ENCODE results near the gene DPAGT1. TPM values are rescaled to one million over a fixed set of nuclear protein-coding genes. Genes with fewer than 3 reads are reported as not detected.

DPAGT1 gene
- total and polyA plus RNA-seq, 2 of the 8 experiments (the other 6 are each of a cell fraction or from before 2014, with no cell fraction given): 59.8 to 236 TPM

DNA sequence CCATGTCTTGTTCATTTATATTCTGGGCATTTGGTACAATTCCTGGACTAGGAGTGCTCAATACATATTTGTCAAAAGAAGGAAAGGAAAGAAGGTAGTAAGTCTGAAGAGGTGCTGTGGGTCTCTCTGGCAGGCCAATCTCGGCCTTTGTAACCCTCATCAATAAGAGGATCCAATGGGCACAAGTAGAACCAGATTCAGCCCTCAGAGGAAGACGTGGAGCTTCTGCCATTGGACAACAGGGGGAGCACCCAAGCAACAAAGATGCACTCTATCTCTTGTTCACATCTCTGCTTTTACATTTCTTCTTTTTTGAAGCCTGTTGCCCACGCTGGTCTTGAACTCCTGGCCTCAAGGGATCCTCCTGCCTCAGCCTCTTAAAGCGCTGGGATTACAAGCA is 36.3 kb downstream of the DPAGT1 start:
- H3K4me2 ChIP-seq (ENCODE audit: insufficient read depth in 1 of 2, low read depth in 2 of 2, low read length in 2 of 2): no peak overlapping the region
- no peaks in the 10 kb centered on the region for H3K27me3 ChIP-seq (replicated peaks in 1 of 4; ENCODE audit: control insufficient read depth in 3 of 4, extremely low read depth in 1 of 4, insufficient read depth in 3 of 4, low read length in 3 of 4)
- no peak overlapping the region for H2BK12ac ChIP-seq (ENCODE audit: low read depth, low read length)
- peak; percentile 36 to 46 for TF ChIP-seq RAD21 (IDR thresholded peaks at IDR 0.05 in 1 of 2, conservative IDR thresholded peaks at IDR 0.05 in 1 of 2; ENCODE audit: low read depth in 2 of 2, low read length in 2 of 2)
- TF ChIP-seq, protein P1, sequence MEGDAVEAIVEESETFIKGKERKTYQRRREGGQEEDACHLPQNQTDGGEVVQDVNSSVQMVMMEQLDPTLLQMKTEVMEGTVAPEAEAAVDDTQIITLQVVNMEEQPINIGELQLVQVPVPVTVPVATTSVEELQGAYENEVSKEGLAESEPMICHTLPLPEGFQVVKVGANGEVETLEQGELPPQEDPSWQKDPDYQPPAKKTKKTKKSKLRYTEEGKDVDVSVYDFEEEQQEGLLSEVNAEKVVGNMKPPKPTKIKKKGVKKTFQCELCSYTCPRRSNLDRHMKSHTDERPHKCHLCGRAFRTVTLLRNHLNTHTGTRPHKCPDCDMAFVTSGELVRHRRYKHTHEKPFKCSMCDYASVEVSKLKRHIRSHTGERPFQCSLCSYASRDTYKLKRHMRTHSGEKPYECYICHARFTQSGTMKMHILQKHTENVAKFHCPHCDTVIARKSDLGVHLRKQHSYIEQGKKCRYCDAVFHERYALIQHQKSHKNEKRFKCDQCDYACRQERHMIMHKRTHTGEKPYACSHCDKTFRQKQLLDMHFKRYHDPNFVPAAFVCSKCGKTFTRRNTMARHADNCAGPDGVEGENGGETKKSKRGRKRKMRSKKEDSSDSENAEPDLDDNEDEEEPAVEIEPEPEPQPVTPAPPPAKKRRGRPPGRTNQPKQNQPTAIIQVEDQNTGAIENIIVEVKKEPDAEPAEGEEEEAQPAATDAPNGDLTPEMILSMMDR (IDR thresholded peaks at IDR 0.05; ENCODE audit: control extremely low read depth in 1 of 3, insufficient read depth in 1 of 3, low read depth in 1 of 3, low read length in 3 of 3): peak; percentile 45 to 73 (median 49)
- 0 out of 2 replicates have a peak, but pooled peaks have one; percentile 14 for TF ChIP-seq CREB1 (IDR thresholded peaks at IDR 0.05)
- TF ChIP-seq RXRA (IDR thresholded peaks at IDR 0.05; ENCODE audit: insufficient read depth, low read depth, low read length): no peak
- no peak for TF ChIP-seq TAF7 (optimal IDR thresholded peaks at IDR 0.05; ENCODE audit: borderline replicate concordance, low read depth, low read length)
- no peak for TF ChIP-seq PHF8 (conservative IDR thresholded peaks at IDR 0.05; ENCODE audit: low read depth, low read length)
- TF ChIP-seq TAF1 (IDR thresholded peaks at IDR 0.05; ENCODE audit: low read depth, low read length): no peak
- no peak for TF ChIP-seq CTBP2 (IDR thresholded peaks at IDR 0.05; ENCODE audit: borderline replicate concordance, insufficient read depth, insufficient read length, low read length)
- TF ChIP-seq RFX5 (IDR thresholded peaks at IDR 0.05; ENCODE audit: borderline replicate concordance, low read depth, low read length): no peak
- no peak overlapping the region for H2BK15ac ChIP-seq (ENCODE audit: low read length)
- FAIRE-seq: no peak
- no peak overlapping the region for H3K23ac ChIP-seq (ENCODE audit: insufficient read length)
- ChIA-PET POLR2A (ENCODE audit: partially characterized antibody) (interaction anchor here (0.8 to 1.5 kb wide), 5 partner anchors 9 to 50 kb away, joined by 3 to 4 read pairs (median 3); partner anchors contain the start of genes HYOU1, RPS25 and TRAPPC4), CTCF (ENCODE audit: partially characterized antibody) (interaction anchor here (1.0 to 1.4 kb wide), 4 partner anchors 20 to 272 kb away, joined by 3 to 4 read pairs (median 3); no protein-coding TSS in a partner anchor)
- peaks cover 0 to 13% of the 10 kb centered on the region in 2 experiments; a peak in 2 of 4 replicates for H3K79me2 ChIP-seq (ENCODE audit: control insufficient read depth in 1 of 2, insufficient read depth in 2 of 2, low read length in 2 of 2)
- H3K9me3 ChIP-seq (ENCODE audit: insufficient read depth in 2 of 2, low read depth in 1 of 2, low read length in 1 of 2): no peaks in the 10 kb centered on the region
- no peak overlapping the region for H3K4ac ChIP-seq (replicated peaks; ENCODE audit: insufficient read length, low read depth, low read length)
- no peak overlapping the region for H3K9ac ChIP-seq (replicated peaks in 1 of 4; ENCODE audit: extremely low read depth in 1 of 4, low read depth in 3 of 4, low read length in 3 of 4)
- no peak overlapping the region for H4K8ac ChIP-seq (ENCODE audit: extremely low read depth, insufficient read depth, low read length)
- no peak overlapping the region for H2BK120ac ChIP-seq (replicated peaks; ENCODE audit: low read depth, low read length)
- H4K91ac ChIP-seq (replicated peaks; ENCODE audit: insufficient read length, low read length): no peak overlapping the region
- no peaks in the 10 kb centered on the region; the same call in 1 of the 2 replicates for H3K79me1 ChIP-seq (ENCODE audit: low read depth, low read length)
- no peaks in the 10 kb centered on the region for H4K20me1 ChIP-seq (replicated peaks in 1 of 2; ENCODE audit: control insufficient read depth in 1 of 2, insufficient read depth in 2 of 2, low read length in 2 of 2)
- no peak overlapping the region for H2BK5ac ChIP-seq (ENCODE audit: low read depth, low read length)
- no peak overlapping the region for H2AK5ac ChIP-seq (ENCODE audit: low read depth, low read length)
- H3K27ac ChIP-seq (ENCODE audit: low read depth, low read length): no peak overlapping the region
- 49% methylated on average over 4 of the region's 4 CpGs; no CpG with 5 or more reads in 1 of the 2 experiments for WGBS, 2 experiments (ENCODE audit: extremely low coverage in 1 of 2, insufficient coverage in 1 of 2, insufficient read length in 1 of 2, insufficient replicate concordance in 2 of 2, low coverage in 1 of 2, low lambda C conversion rate in 2 of 2, missing lambda C conversion rate in 1 of 2)
- H3K18ac ChIP-seq (ENCODE audit: extremely low read depth, low read length): no peak overlapping the region
- H3K56ac ChIP-seq (replicated peaks; ENCODE audit: insufficient read length, low read depth, low read length): no peak overlapping the region
- H3K36me3 ChIP-seq (ENCODE audit: control insufficient read depth in 2 of 4, insufficient read depth in 4 of 4, low read length in 3 of 4): peaks cover 0 to 5% (median 4%) of the 10 kb centered on the region in 4 experiments; a peak in 5 of 8 replicates
- H3K4me1 ChIP-seq (replicated peaks in 1 of 4; ENCODE audit: control insufficient read depth in 3 of 4, insufficient read depth in 4 of 4, low read length in 3 of 4): no peaks in the 10 kb centered on the region; a peak in 1 of 7 replicates
- no peak overlapping the region for H4K5ac ChIP-seq (ENCODE audit: insufficient read length, low read depth, low read length)
- DNase-seq (ENCODE audit: low read depth in 1 of 2, low spot score in 2 of 2): no peak
- H2AFZ ChIP-seq (ENCODE audit: low read length): no peak overlapping the region
- no peak overlapping the region for H3K4me3 ChIP-seq (ENCODE audit: extremely low read depth in 1 of 4, insufficient read depth in 2 of 4, low read depth in 3 of 4, low read length in 4 of 4)
- H3K23me2 ChIP-seq (ENCODE audit: low read depth, low read length): no peaks in the 10 kb centered on the region; the same call in 1 of the 2 replicates
- H2BK20ac ChIP-seq (ENCODE audit: low read length): no peak overlapping the region
- H3K14ac ChIP-seq (ENCODE audit: insufficient read length): no peak overlapping the region
